Activated B cell treated with CpG ODN at 0.5 μM for 24 hours (primary cell): ENCODE measurements around the gene AFAP1L2. TPM values are rescaled to one million over a fixed set of nuclear protein-coding genes. Genes with fewer than 3 reads are reported as not detected.

Source experiments
- ATAC-seq: fragments of 200-7000 bp; cut with Tn5 transposase; one replicate; pipeline ENCODE4 v1.10.0; 2021; ENCODE audit warnings: low read depth, mild to moderate bottlenecking, moderate library complexity
- CTCF ChIA-PET: fragments of 350-600 bp; sonication (Branson Sonifier 250); formaldehyde crosslinking; loops from one replicate; lab custom pipeline; 2021; ENCODE audit warnings: antibody characterized with exemption; lab: Charles Lee
- POLR2A ChIA-PET: fragments of 350-600 bp; sonication (Branson Sonifier 250); formaldehyde crosslinking; loops from one replicate; lab custom pipeline; 2021; ENCODE audit warnings: antibody characterized with exemption; lab: Charles Lee
- DNase-seq: peaks from one replicate; pipeline ENCODE4 v3.0.0; 2022
- H3K27ac Mint-ChIP-seq: one replicate; pipeline ENCODE4 v1.8.0; 2020; ENCODE audit warnings: mixed read lengths
- H3K27me3 Mint-ChIP-seq: one replicate; pipeline ENCODE4 v1.8.0; 2021; ENCODE audit warnings: mixed read lengths
- H3K36me3 Mint-ChIP-seq: one replicate; pipeline ENCODE4 v1.8.0; 2021; ENCODE audit warnings: low read depth, mixed read lengths
- H3K4me1 Mint-ChIP-seq: one replicate; pipeline ENCODE4 v1.8.0; 2021; ENCODE audit warnings: mixed read lengths
- H3K4me3 Mint-ChIP-seq: one replicate; pipeline ENCODE4 v1.8.0; 2020; ENCODE audit warnings: mild to moderate bottlenecking, mixed read lengths
- H3K9me3 Mint-ChIP-seq: one replicate; pipeline ENCODE4 v1.8.0; 2020; ENCODE audit warnings: mixed read lengths
- intact Hi-C: fragments of 100-400 bp; cut with micrococcal nuclease; formaldehyde crosslinking; loops from one replicate; pipeline ENCODE4 v1.15.1; 2024
- total RNA-seq: library from RNA; stranded (reverse); gene quantifications from 2 replicates; pipeline ENCODE4 v1.2.3, GENCODE V29; 2022
- TF ChIP-seq, protein P1 (sequence below): fragments of 200-600 bp; IDR thresholded peaks from one replicate; pipeline ENCODE4 v1.8.0; 2022; ENCODE audit warnings: antibody characterized with exemption, mild to moderate bottlenecking

AFAP1L2 gene
- total RNA-seq, 1 donor from 2014 or later, result 0.89 TPM

DNA sequence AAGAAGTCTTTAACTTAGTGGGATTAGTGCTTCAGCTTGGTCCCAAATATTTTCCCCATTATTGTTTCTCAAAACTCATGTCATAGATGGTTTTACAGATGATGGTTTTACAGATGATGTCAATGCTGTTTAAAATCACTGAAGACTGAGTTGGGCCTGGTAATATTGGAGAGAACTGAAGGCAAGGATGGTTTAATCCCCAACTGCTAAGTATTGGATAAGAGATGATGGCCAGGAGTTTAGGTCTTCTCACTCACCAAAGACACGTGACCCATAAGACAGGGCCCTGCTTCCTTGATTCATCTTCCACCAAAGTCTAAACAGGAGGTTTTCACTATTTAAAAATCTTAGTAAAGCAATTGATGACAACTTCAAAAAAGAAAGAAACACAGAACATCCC is 108.9 kb downstream of the AFAP1L2 start:
- no peaks in the 10 kb centered on the region for H3K27me3 Mint-ChIP-seq
- no peak for ATAC-seq
- CTCF ChIA-PET, result no interaction called here
- no peaks in the 10 kb centered on the region for H3K4me1 Mint-ChIP-seq
- peaks cover 57% of the 10 kb centered on the region for H3K36me3 Mint-ChIP-seq
- TF ChIP-seq, protein P1, sequence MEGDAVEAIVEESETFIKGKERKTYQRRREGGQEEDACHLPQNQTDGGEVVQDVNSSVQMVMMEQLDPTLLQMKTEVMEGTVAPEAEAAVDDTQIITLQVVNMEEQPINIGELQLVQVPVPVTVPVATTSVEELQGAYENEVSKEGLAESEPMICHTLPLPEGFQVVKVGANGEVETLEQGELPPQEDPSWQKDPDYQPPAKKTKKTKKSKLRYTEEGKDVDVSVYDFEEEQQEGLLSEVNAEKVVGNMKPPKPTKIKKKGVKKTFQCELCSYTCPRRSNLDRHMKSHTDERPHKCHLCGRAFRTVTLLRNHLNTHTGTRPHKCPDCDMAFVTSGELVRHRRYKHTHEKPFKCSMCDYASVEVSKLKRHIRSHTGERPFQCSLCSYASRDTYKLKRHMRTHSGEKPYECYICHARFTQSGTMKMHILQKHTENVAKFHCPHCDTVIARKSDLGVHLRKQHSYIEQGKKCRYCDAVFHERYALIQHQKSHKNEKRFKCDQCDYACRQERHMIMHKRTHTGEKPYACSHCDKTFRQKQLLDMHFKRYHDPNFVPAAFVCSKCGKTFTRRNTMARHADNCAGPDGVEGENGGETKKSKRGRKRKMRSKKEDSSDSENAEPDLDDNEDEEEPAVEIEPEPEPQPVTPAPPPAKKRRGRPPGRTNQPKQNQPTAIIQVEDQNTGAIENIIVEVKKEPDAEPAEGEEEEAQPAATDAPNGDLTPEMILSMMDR, result no peak
- POLR2A ChIA-PET, result no interaction called here
- H3K4me3 Mint-ChIP-seq, result no peak overlapping the region
- H3K9me3 Mint-ChIP-seq, result peaks cover 11% of the 10 kb centered on the region
- intact Hi-C loops, result no loop called here
- no peak for DNase-seq
- no peak overlapping the region for H3K27ac Mint-ChIP-seq

DNA sequence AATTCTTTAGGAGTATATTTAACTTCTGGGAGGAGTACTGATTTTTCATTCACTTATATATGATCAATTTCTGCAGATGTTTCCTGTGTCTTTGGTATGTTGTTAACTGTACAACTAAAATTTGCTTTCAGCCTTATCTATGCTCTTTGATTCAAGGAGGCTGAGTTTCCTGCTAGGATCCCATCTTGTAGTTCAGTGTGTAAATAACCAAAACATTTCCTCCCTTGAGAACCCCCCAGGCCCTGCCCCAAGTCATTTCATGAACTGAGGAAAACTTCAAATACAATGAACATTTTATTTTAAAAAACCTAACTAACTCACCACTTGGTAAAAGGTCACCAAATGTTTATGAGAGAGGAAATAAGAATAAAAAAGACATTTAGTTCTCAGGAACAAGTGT is 109.8 kb downstream of the AFAP1L2 start:
- Mint-ChIP-seq H3K27ac (no peak overlapping the region), H3K4me3 (no peak overlapping the region), H3K27me3 (no peaks in the 10 kb centered on the region), H3K4me1 (no peaks in the 10 kb centered on the region), H3K9me3 (peaks cover 11% of the 10 kb centered on the region), H3K36me3 (peaks cover 49% of the 10 kb centered on the region)
- TF ChIP-seq, protein P1, result no peak
- CTCF ChIA-PET, result interaction anchor here (0.7 kb wide), 1 partner anchor 331 kb away, joined by 3 read pairs; no protein-coding TSS in a partner anchor
- DNase-seq (no peak), ATAC-seq (no peak)
- intact Hi-C loops, result no loop called here
- POLR2A ChIA-PET, result no interaction called here

DNA sequence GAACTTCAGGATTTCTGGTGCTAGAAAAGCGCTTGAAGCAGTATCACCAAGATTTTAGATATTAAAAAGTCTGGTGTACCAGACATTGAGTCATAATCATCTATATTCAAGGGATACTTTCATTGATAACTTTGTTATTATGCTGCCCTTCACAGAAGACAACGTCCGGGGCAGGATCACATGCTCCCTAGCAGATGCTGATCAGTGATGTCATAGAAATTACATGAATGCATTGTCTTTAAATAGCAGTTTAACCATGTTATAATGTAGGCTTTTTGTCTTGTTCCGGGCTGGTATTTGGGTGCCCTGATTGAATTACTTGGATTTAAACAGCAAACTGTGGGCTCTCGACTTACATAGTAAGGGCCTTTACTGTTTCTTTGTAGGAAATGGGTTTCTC is 111.2 kb downstream of the AFAP1L2 start:
- ATAC-seq, result no peak
- no peak for DNase-seq
- Mint-ChIP-seq H3K27ac (no peak overlapping the region), H3K36me3 (peaks cover 36% of the 10 kb centered on the region), H3K4me3 (no peak overlapping the region), H3K4me1 (no peaks in the 10 kb centered on the region), H3K27me3 (no peaks in the 10 kb centered on the region), H3K9me3 (peaks cover 11% of the 10 kb centered on the region)
- POLR2A ChIA-PET, result no interaction called here
- intact Hi-C loops, result no loop called here
- CTCF ChIA-PET, result interaction anchor here (1.5 kb wide), 1 partner anchor 11 kb away, joined by 7 read pairs; no protein-coding TSS in a partner anchor
- TF ChIP-seq, protein P1, result no peak

DNA sequence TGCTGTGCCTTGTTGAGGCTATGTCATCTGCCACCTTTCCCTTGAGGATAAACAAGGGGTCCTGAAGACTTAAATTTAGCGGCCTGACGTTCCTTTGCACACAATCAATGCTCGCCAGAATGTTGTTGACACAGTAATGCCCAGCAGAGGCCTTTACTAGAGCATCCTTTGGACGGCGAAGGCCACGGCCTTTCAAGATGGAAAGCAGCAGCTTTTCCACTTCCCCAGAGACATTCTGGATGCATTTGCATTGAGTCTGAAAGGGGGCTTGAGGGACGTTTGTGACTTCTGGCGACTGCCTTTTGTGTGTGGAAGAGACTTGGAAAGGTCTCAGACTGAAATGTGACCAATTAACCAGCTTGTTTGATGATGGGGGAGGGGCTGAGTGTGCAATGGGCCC is 112.8 kb downstream of the AFAP1L2 start:
- POLR2A ChIA-PET, result no interaction called here
- no peak overlapping the region for H3K27ac Mint-ChIP-seq
- H3K9me3 Mint-ChIP-seq, result peaks cover 11% of the 10 kb centered on the region
- intact Hi-C loops, result no loop called here
- no peak for ATAC-seq
- H3K27me3 Mint-ChIP-seq, result no peaks in the 10 kb centered on the region
- no peaks in the 10 kb centered on the region for H3K4me1 Mint-ChIP-seq
- peaks cover 23% of the 10 kb centered on the region for H3K36me3 Mint-ChIP-seq
- CTCF ChIA-PET, result no interaction called here
- DNase-seq, result no peak
- TF ChIP-seq, protein P1, result no peak
- H3K4me3 Mint-ChIP-seq, result no peak overlapping the region

DNA sequence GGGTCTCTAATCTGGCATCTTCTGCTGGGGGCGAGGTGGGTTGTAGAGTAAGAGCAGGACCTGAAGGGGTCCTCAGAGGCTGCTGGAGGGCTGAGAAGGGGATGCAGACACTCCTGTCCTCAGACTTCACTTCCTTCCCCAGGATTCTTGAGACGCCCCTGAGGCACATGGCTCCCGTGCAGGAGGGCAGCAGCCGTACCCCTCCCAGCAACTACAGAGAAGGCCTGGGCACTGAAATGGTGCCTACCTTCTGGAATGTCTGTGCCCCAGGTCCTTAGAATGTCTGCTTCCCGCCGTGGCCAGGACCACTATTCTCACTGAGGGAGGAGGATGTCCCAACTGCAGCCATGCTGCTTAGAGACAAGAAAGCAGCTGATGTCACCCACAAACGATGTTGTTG is 113.2 kb downstream of the AFAP1L2 start:
- Mint-ChIP-seq H3K4me3 (no peak overlapping the region), H3K27ac (no peak overlapping the region), H3K4me1 (no peaks in the 10 kb centered on the region), H3K27me3 (no peaks in the 10 kb centered on the region), H3K9me3 (peaks cover 10% of the 10 kb centered on the region), H3K36me3 (peaks cover 19% of the 10 kb centered on the region)
- intact Hi-C loops, result no loop called here
- ATAC-seq, result no peak
- POLR2A ChIA-PET, result no interaction called here
- no peak for DNase-seq
- CTCF ChIA-PET, result no interaction called here
- TF ChIP-seq, protein P1, result no peak
